Lower lobe of right lung (tissue), 2 donors: Measurements from ENCODE around the gene RALGPS2. TPM values are rescaled to one million over a fixed set of nuclear protein-coding genes. Genes with fewer than 3 reads are reported as not detected.

Experiments
- ATAC-seq, 2 donors: fragments of 200-7000 bp; cut with Tn5 transposase; one replicate each; pipeline ENCODE4 v1.9.1; 2020 to 2022; ENCODE audit warnings: mild to moderate bottlenecking in 2 of 2, moderate library complexity in 2 of 2
- DNase-seq: peaks from one replicate; pipeline ENCODE4 v3.0.0-alpha.2; 2020
- H3K27ac ChIP-seq: fragments of 200-600 bp; one replicate; pipeline ENCODE4 v1.8.0; 2022
- H3K27me3 ChIP-seq: fragments of 200-600 bp; one replicate; pipeline ENCODE4 v1.8.0; 2022; ENCODE audit warnings: low read depth
- H3K36me3 ChIP-seq: fragments of 200-600 bp; one replicate; pipeline ENCODE4 v1.8.0; 2022; ENCODE audit warnings: mild to moderate bottlenecking
- H3K4me1 ChIP-seq: fragments of 200-600 bp; one replicate; pipeline ENCODE4 v1.8.0; 2022
- H3K4me3 ChIP-seq: fragments of 200-600 bp; one replicate; pipeline ENCODE4 v1.8.0; 2022; ENCODE audit warnings: mild to moderate bottlenecking
- H3K9me3 ChIP-seq: fragments of 200-600 bp; one replicate; pipeline ENCODE4 v1.8.0; 2022
- intact Hi-C: fragments of 100-400 bp; cut with DNase I; formaldehyde crosslinking; loops from one replicate; pipeline ENCODE4 v1.11.0; 2022
- total RNA-seq: library from RNA; stranded (reverse); fragmentation: NEBNext Ultra II Directional; extraction: Animal tissue kit (Norgen Biotek cat#: 25700); gene quantifications from one replicate; pipeline ENCODE4 v1.2.1, GENCODE V29; 2021
- TF ChIP-seq, protein P1 (sequence below): fragments of 200-600 bp; IDR thresholded peaks from one replicate; pipeline ENCODE4 v1.8.0; 2022; ENCODE audit warnings: antibody characterized with exemption, mild to moderate bottlenecking
- donor health status: DM: no; HTN: yes; CAD: no; lungs with severe emphysema.

Gene RALGPS2
- total RNA-seq, 1 donor from 2014 or later, result 7.5 TPM

DNA sequence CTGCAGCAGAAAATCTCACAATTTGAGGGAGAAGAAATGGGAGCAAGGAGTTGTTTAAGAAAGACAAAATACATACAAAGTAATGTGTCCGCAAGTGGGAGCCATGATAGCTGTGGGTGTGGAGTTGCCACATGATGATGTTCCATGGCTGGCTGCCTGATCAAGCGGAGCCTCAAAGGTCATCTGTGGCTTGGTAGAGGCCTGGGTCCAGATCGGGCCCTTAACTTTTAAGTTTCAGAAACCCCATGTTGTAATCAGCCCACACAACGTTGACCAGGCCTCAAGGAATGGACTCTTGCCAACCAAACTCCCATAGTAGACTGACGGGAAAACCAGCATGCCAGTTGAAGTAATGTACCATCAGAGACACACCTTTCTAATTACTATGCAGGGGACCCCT is 210.6 kb downstream of the RALGPS2 start:
- H3K4me3 ChIP-seq, result no peak overlapping the region
- H3K27ac ChIP-seq, result no peak overlapping the region
- intact Hi-C loops, result no loop called here
- peaks cover 26% of the 10 kb centered on the region for H3K4me1 ChIP-seq
- no peaks in the 10 kb centered on the region for H3K36me3 ChIP-seq
- ATAC-seq (no peak), DNase-seq (no peak)
- no peaks in the 10 kb centered on the region for H3K27me3 ChIP-seq
- no peaks in the 10 kb centered on the region for H3K9me3 ChIP-seq
- TF ChIP-seq, protein P1, sequence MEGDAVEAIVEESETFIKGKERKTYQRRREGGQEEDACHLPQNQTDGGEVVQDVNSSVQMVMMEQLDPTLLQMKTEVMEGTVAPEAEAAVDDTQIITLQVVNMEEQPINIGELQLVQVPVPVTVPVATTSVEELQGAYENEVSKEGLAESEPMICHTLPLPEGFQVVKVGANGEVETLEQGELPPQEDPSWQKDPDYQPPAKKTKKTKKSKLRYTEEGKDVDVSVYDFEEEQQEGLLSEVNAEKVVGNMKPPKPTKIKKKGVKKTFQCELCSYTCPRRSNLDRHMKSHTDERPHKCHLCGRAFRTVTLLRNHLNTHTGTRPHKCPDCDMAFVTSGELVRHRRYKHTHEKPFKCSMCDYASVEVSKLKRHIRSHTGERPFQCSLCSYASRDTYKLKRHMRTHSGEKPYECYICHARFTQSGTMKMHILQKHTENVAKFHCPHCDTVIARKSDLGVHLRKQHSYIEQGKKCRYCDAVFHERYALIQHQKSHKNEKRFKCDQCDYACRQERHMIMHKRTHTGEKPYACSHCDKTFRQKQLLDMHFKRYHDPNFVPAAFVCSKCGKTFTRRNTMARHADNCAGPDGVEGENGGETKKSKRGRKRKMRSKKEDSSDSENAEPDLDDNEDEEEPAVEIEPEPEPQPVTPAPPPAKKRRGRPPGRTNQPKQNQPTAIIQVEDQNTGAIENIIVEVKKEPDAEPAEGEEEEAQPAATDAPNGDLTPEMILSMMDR, result no peak

DNA sequence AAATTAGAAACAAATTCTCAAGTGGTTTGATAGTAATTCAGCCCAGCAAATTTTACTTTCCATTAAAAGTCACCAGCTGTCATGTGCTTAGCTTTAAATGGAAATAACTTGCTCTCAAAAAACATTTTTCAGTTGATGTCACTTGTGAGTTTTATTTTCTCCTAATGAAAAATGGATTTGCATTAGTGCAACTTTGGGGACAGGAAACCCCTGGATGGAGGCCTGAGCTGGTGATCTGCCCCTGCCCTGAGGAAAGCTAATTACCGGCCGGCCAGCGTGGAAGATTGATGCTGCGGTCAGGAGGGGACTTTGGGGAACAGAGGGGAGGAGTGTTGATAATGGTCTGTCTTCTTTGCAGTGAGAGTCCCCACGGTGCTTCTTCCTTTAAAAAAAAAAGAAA is 212.7 kb downstream of the RALGPS2 start:
- Histone ChIP-seq H3K27ac (no peak overlapping the region), H3K4me1 (peaks cover 22% of the 10 kb centered on the region), H3K4me3 (no peak overlapping the region), H3K27me3 (no peaks in the 10 kb centered on the region), H3K9me3 (no peaks in the 10 kb centered on the region), H3K36me3 (no peaks in the 10 kb centered on the region)
- intact Hi-C loops, result no loop called here
- TF ChIP-seq, protein P1, result no peak
- no peak for DNase-seq
- ATAC-seq, result no peak

DNA sequence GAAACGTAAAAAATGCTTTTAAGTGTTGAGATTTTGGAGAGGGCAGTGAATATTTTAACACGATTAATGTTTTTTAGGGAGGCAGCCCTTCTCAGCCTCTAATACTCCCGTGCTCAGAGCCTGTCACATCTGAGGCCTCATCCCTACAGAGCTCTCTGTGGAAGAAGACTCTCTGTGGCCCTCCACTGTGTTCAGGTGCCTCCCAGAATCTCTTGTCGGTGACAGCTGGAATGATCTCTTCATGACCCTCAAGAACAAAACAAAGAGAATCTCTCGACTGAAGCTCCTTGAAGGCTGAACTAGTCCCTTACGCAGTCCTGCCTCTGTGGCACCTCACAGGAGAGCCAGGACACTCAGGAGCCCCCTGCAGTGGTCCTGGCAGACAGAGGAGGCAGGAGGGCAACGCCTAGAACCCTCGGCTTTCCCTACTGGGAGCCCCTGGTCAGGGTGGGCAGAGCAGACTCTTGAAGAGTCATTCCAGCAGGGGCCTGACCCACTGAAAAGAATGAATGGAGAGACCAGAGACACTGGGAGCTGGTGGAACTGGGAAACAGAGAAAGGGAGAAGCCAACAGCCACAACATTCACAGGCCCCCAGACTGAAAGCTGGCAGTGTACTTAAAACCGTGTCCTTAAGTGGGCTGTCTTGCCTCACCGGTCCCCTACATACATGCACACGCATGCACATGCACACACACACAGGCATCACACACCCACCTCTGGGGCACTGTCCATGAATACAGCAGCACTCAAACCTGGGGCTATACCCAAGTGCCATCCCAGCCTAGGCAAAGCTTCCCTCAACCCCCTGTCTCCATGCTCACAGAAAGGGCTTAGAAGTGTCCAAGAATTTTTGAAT is 213.3 kb downstream of the RALGPS2 start:
- ATAC-seq (peak in 1 of 2 donors; percentile 4), DNase-seq (no peak)
- intact Hi-C loops, result no loop called here
- peaks cover 16% of the 10 kb centered on the region for H3K4me1 ChIP-seq
- H3K36me3 ChIP-seq, result no peaks in the 10 kb centered on the region
- H3K27me3 ChIP-seq, result no peaks in the 10 kb centered on the region
- H3K4me3 ChIP-seq, result no peak overlapping the region
- TF ChIP-seq, protein P1, result no peak
- no peaks in the 10 kb centered on the region for H3K9me3 ChIP-seq
- H3K27ac ChIP-seq, result peak overlapping the region; percentile 53

DNA sequence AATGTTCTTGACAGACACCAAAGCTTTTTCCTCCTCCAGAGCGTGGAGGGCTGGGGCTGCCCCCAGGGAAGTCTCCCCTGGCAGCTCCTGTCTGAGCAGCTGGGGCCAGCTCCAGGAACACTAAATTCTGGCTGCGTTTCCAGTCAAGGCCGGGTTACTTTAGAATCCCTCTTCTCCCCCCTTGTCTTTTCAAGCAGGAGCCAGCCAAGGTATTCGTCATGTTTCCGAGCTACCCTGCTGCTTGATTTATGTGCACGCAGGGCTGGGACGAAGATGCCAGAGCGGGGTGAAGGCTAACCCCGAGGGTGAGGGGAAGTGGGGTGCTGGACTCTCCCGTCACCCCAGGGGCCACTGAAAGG is 213.9 kb downstream of the RALGPS2 start:
- ATAC-seq (peak; percentile 31 to 54), DNase-seq (no peak)
- H3K9me3 ChIP-seq, result no peaks in the 10 kb centered on the region
- intact Hi-C loops, result no loop called here
- TF ChIP-seq, protein P1, result no peak
- H3K27me3 ChIP-seq, result no peaks in the 10 kb centered on the region
- peaks cover 10% of the 10 kb centered on the region for H3K4me1 ChIP-seq
- H3K36me3 ChIP-seq, result no peaks in the 10 kb centered on the region
- peak overlapping the region; percentile 58 for H3K27ac ChIP-seq
- H3K4me3 ChIP-seq, result no peak overlapping the region

DNA sequence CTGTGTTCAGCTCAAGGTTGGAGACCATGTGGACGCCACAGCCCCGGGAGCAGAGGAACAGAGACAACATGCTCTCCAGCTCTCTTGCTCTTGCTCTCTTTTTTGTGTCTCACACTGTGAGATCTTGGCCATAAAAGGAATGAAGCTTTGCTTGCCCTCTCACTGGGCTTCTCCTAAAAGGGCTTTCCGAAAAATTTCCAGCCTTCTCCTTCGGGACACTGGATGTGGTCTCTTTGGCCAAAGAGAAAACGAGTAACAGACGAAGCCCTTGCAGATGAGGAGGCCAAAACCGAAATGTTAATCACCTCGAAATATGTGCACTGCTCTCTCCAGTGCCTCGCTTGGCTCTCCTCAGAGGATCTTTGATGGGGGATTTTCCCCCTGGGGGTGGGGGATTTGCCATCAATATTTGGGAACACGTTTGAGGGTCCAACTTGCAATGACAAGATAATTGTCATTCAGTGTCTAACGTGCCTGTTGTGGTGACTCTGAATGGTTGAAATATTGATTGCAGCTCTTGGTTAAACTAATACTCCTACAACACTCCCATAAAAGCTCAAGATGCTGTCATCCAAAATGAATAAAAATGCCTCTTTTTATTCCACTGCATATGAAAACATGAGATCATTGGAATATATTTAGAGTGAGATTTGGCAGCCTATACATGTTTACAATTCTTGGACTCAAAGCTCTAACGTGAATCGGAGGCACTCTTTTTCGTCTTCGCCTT is 214.5 kb downstream of the RALGPS2 start:
- H3K4me3 ChIP-seq, result no peak overlapping the region
- ATAC-seq, result no peak
- H3K27ac ChIP-seq, result peak overlapping the region; percentile 58

More for the DNA sequence above, 214.5 kb downstream of the RALGPS2 start:
- no peak for DNase-seq
- Histone ChIP-seq H3K9me3 (no peaks in the 10 kb centered on the region), H3K36me3 (no peaks in the 10 kb centered on the region), H3K27me3 (no peaks in the 10 kb centered on the region), H3K4me1 (peaks cover 4% of the 10 kb centered on the region)
- TF ChIP-seq, protein P1, result no peak
- intact Hi-C loops, result no loop called here
